Parathyroid adenoma (tissue), 2 donors: ENCODE results near the gene GPC5.

Experiments used
- H2AFZ ChIP-seq: fragments of 300-600 bp; sonication (generic); one replicate; pipeline ENCODE4 v1.7.0; 2017; ENCODE audit warnings: antibody characterized with exemption, mild to moderate bottlenecking
- H3K27ac ChIP-seq: fragments of 300-600 bp; sonication (generic); one replicate; pipeline ENCODE4 v1.7.0; 2017
- H3K27me3 ChIP-seq: fragments of 300-600 bp; sonication (generic); one replicate; pipeline ENCODE4 v1.7.0; 2017; ENCODE audit warnings: low read length; ENCODE audit not compliant: control insufficient read depth, insufficient read depth
- H3K36me3 ChIP-seq: fragments of 300-600 bp; sonication (generic); one replicate; pipeline ENCODE4 v1.7.0; 2017; ENCODE audit warnings: low read length; ENCODE audit not compliant: control insufficient read depth, insufficient read depth
- H3K4me1 ChIP-seq: fragments of 300-600 bp; sonication (generic); one replicate; pipeline ENCODE4 v1.7.0; 2017; ENCODE audit warnings: control low read depth
- H3K4me2 ChIP-seq: fragments of 300-600 bp; sonication (generic); one replicate; pipeline ENCODE4 v1.7.0; 2017; ENCODE audit warnings: low read length
- H3K4me3 ChIP-seq: fragments of 300-600 bp; sonication (generic); one replicate; pipeline ENCODE4 v1.7.0; 2017; ENCODE audit warnings: low read depth, low read length
- H3K79me2 ChIP-seq: fragments of 300-600 bp; sonication (generic); one replicate; pipeline ENCODE4 v1.7.0; 2017; ENCODE audit warnings: control low read depth
- H3K9ac ChIP-seq: fragments of 300-600 bp; sonication (generic); one replicate; pipeline ENCODE4 v1.7.0; 2017; ENCODE audit warnings: mild to moderate bottlenecking
- H3K9me3 ChIP-seq: fragments of 300-600 bp; sonication (generic); one replicate; pipeline ENCODE4 v1.7.0; 2017; ENCODE audit warnings: low read length; ENCODE audit not compliant: control insufficient read depth
- CTCF ChIP-seq: fragments of 300-600 bp; sonication (generic); IDR thresholded peaks from one replicate; pipeline ENCODE4 v1.7.0; 2017; ENCODE audit warnings: antibody characterized with exemption, mild to moderate bottlenecking
- donor health status: primary hyperparathyroidism.

GPC5 gene

GRCh38 chr13:92566767-92567166 is 1168.3 kb downstream of the GPC5 start:
- H3K4me1 ChIP-seq: no peaks in the 10 kb centered on the region
- TF ChIP-seq CTCF: no peak

GRCh38 chr13:92572190-92572589 is 1173.8 kb downstream of the GPC5 start:
- no peaks in the 10 kb centered on the region for H3K27me3 ChIP-seq
- H3K4me2 ChIP-seq: no peak overlapping the region
- no peak overlapping the region for H3K27ac ChIP-seq
- TF ChIP-seq CTCF: no peak
- no peaks in the 10 kb centered on the region for H3K9me3 ChIP-seq
- H3K9ac ChIP-seq: no peak overlapping the region
- H3K4me1 ChIP-seq: no peaks in the 10 kb centered on the region
- H3K36me3 ChIP-seq: no peaks in the 10 kb centered on the region
- H3K79me2 ChIP-seq: no peaks in the 10 kb centered on the region
- H2AFZ ChIP-seq: no peak overlapping the region
- no peak overlapping the region for H3K4me3 ChIP-seq

More at GRCh38 chr13:92566767-92567166, 1168.3 kb downstream of the GPC5 start:
- Histone ChIP-seq H3K4me3 (no peak overlapping the region), H3K27me3 (no peaks in the 10 kb centered on the region), H3K4me2 (no peak overlapping the region), H3K79me2 (no peaks in the 10 kb centered on the region), H3K9me3 (no peaks in the 10 kb centered on the region), H3K36me3 (no peaks in the 10 kb centered on the region), H2AFZ (no peak overlapping the region), H3K9ac (no peak overlapping the region), H3K27ac (no peak overlapping the region)

- Histone ChIP-seq H3K9me3 (no peaks in the 10 kb centered on the region), H3K36me3 (no peaks in the 10 kb centered on the region), H3K4me2 (no peak overlapping the region), H3K4me1 (no peaks in the 10 kb centered on the region), H2AFZ (no peak overlapping the region), H3K9ac (no peak overlapping the region), H3K4me3 (no peak overlapping the region), H3K27ac (no peak overlapping the region), H3K79me2 (no peaks in the 10 kb centered on the region), H3K27me3 (no peaks in the 10 kb centered on the region)
- TF ChIP-seq CTCF: no peak
These were observed 1175.1 kb downstream of the GPC5 start for GRCh38 chr13:92573467-92574057.

- Histone ChIP-seq H3K27me3 (no peaks in the 10 kb centered on the region), H2AFZ (peak overlapping the region; percentile 33), H3K9me3 (no peaks in the 10 kb centered on the region), H3K4me2 (no peak overlapping the region), H3K4me1 (no peaks in the 10 kb centered on the region), H3K79me2 (no peaks in the 10 kb centered on the region), H3K4me3 (no peak overlapping the region), H3K9ac (no peak overlapping the region), H3K36me3 (no peaks in the 10 kb centered on the region), H3K27ac (no peak overlapping the region)
- no peak for TF ChIP-seq CTCF
These were observed 1176.1 kb downstream of the GPC5 start for GRCh38 chr13:92574499-92574898.

- Histone ChIP-seq H3K9ac (no peak overlapping the region), H3K4me3 (no peak overlapping the region), H3K4me2 (peak overlapping the region; percentile 5), H2AFZ (no peak overlapping the region), H3K27ac (no peak overlapping the region), H3K27me3 (no peaks in the 10 kb centered on the region), H3K36me3 (no peaks in the 10 kb centered on the region), H3K79me2 (no peaks in the 10 kb centered on the region), H3K4me1 (no peaks in the 10 kb centered on the region), H3K9me3 (no peaks in the 10 kb centered on the region)
- no peak for TF ChIP-seq CTCF
These were observed 1177.4 kb downstream of the GPC5 start for GRCh38 chr13:92575777-92576176.
